Caco-2 (cell line): ENCODE results near the gene FAM43A. TPM values are rescaled to one million over a fixed set of nuclear protein-coding genes. Genes with fewer than 3 reads are reported as not detected.

Experiments used
- BruUV-seq: library from RNA; stranded (reverse); fragments of 400-500 nt; replicated peaks from 2 replicates; lab custom pipeline; 2021; lab: Mats Ljungman, UMichigan
- CTCF ChIA-PET: fragments of 300-600 bp; sonication (Branson Sonifier 250); formaldehyde crosslinking; loops from one replicate; lab custom pipeline; 2022; ENCODE audit warnings: antibody characterized with exemption; lab: Charles Lee
- POLR2A ChIA-PET: fragments of 300-600 bp; sonication (Branson Sonifier 250); formaldehyde crosslinking; loops from one replicate; lab custom pipeline; 2022; ENCODE audit warnings: antibody characterized with exemption; lab: Charles Lee
- DNase-seq, 2 experiments: peaks; one replicate each; pipeline versions ENCODE4 v3.0.0 to v3.0.0-alpha.2; 2020 to 2022
- H3K27me3 ChIP-seq: replicated peaks from 2 replicates; pipeline ENCODE4 v1.6.0; 2011; ENCODE audit warnings: low read length; ENCODE audit not compliant: control insufficient read depth, insufficient read depth
- H3K36me3 ChIP-seq: 2 replicates; pipeline ENCODE4 v1.5.1; 2011; ENCODE audit warnings: low read length; ENCODE audit not compliant: control insufficient read depth, insufficient read depth
- H3K4me1 ChIP-seq: fragments of 250-450 bp; sonication (Bioruptor Pico); 2 replicates; pipeline ENCODE4 v1.5.1; 2020; ENCODE audit warnings: mild to moderate bottlenecking
- H3K4me3 ChIP-seq: 2 replicates; pipeline ENCODE4 v1.5.1; 2011; ENCODE audit warnings: low read depth, mild to moderate bottlenecking, control low read depth, low read length
- H3K9me3 ChIP-seq: fragments of 250-450 bp; sonication (Bioruptor Pico); 2 replicates; pipeline ENCODE4 v1.5.1; 2020; ENCODE audit warnings: mild to moderate bottlenecking, moderate library complexity
- H3K27ac Mint-ChIP-seq: one replicate; pipeline ENCODE4 v1.8.0; 2022; ENCODE audit warnings: mixed read lengths; ENCODE audit not compliant: unreplicated experiment
- H3K27me3 Mint-ChIP-seq: one replicate; pipeline ENCODE4 v1.8.0; 2022; ENCODE audit warnings: mixed read lengths; ENCODE audit not compliant: insufficient read depth, unreplicated experiment
- H3K36me3 Mint-ChIP-seq: one replicate; pipeline ENCODE4 v1.8.0; 2022; ENCODE audit warnings: mild to moderate bottlenecking, mixed read lengths; ENCODE audit not compliant: insufficient read depth, unreplicated experiment
- H3K4me1 Mint-ChIP-seq: one replicate; pipeline ENCODE4 v1.8.0; 2022; ENCODE audit warnings: low read depth, mixed read lengths; ENCODE audit not compliant: unreplicated experiment
- H3K4me3 Mint-ChIP-seq: one replicate; pipeline ENCODE4 v1.8.0; 2022; ENCODE audit warnings: mild to moderate bottlenecking, moderate library complexity, mixed read lengths; ENCODE audit not compliant: unreplicated experiment
- H3K9me3 Mint-ChIP-seq: one replicate; pipeline ENCODE4 v1.8.0; 2022; ENCODE audit warnings: mixed read lengths; ENCODE audit not compliant: unreplicated experiment
- CTCF ChIP-seq, 2 experiments: fragments of 200-600 bp in 1 of 2; IDR thresholded peaks; 1 replicate in 1 of 2; 2 replicates in 1 of 2; pipeline versions ENCODE4 v1.5.1 to v1.8.0; 2011 to 2022; ENCODE audit warnings: antibody characterized with exemption in 1 of 2, control low read depth in 1 of 2, inconsistent platforms in 1 of 2, low read depth in 1 of 2, low read length in 1 of 2, mild to moderate bottlenecking in 1 of 2, moderate library complexity in 1 of 2; ENCODE audit not compliant: insufficient read depth in 1 of 2, severe bottlenecking in 1 of 2, unreplicated experiment in 1 of 2
- intact Hi-C: fragments of 100-400 bp; cut with micrococcal nuclease; formaldehyde crosslinking; loops from one replicate; pipeline ENCODE4 v1.10.0; 2022; ENCODE audit not compliant: unreplicated experiment
- total RNA-seq: library from RNA; stranded (reverse); gene quantifications from 2 replicates; pipeline ENCODE4 v1.2.3, GENCODE V29; 2022

FAM43A gene
- total RNA-seq, 1 experiment from 2014 or later: 3.5 TPM

DNA sequence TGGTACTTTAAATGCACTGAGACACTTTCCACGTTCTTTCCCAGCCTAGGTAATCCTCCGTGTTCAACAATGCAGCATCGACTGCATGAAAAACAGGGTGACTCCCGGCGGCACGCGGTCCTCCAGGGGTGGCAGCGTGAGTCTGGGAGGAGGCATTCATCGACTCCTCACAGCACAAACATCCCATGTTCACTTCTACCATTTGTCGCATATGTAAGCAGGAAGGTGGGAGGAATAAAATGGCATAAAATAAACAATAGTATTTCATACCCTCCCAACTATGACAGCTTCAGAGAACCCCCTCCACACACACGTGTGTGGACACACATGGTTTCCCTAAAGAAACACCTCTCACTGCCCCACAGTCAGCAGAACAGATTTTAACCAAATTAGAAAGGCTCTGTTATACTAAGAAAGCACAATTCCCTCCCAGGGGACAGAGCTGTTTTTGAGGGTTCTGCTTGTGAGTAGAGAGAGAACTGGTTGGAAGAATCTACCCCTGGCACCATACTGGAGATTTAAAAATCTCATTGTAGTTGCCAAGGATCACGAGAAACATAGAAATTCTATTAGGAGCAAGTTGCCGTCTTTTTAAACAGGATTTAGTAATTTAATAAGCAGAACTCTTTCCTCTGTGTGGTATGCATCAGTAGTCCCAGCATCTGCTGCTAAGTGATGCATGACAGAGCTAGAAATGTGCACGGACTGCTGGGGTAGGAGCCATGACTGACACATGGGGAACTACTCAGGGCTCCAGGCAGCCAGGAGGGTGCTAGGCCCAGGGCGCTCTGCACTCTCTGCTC is 6.0 kb downstream of the FAM43A start:
- DNase-seq: no peak
- ChIA-PET POLR2A (no interaction called here), CTCF (no interaction called here)
- TF ChIP-seq CTCF (IDR thresholded peaks at IDR 0.05; ENCODE audit: insufficient read depth in 1 of 2, low read depth in 1 of 2, low read length in 1 of 2, severe bottlenecking in 1 of 2, unreplicated experiment in 1 of 2): no peak
- Mint-ChIP-seq H3K4me3 (no peak overlapping the region), H3K36me3 (no peaks in the 10 kb centered on the region), H3K27ac (no peak overlapping the region), H3K4me1 (peaks cover 20% of the 10 kb centered on the region), H3K9me3 (peaks cover 9% of the 10 kb centered on the region), H3K27me3 (no peaks in the 10 kb centered on the region)
- BruUV-seq: no TSS peak
- no peak overlapping the region for H3K4me3 ChIP-seq
- H3K4me1 ChIP-seq: no peaks in the 10 kb centered on the region; the same call in 1 of the 2 replicates
- H3K9me3 ChIP-seq: no peaks in the 10 kb centered on the region
- intact Hi-C loops: no loop called here
- no peaks in the 10 kb centered on the region for H3K36me3 ChIP-seq
- no peaks in the 10 kb centered on the region for H3K27me3 ChIP-seq

GRCh38 chr3:194696702-194697101 is 11.0 kb downstream of the FAM43A start:
- ChIA-PET POLR2A (no interaction called here), CTCF (no interaction called here)
- Histone ChIP-seq H3K27me3 (no peaks in the 10 kb centered on the region), H3K4me3 (no peak overlapping the region), H3K4me1 (no peaks in the 10 kb centered on the region), H3K36me3 (no peaks in the 10 kb centered on the region), H3K9me3 (no peaks in the 10 kb centered on the region)
- TF ChIP-seq CTCF (IDR thresholded peaks at IDR 0.05; ENCODE audit: insufficient read depth in 1 of 2, low read depth in 1 of 2, low read length in 1 of 2, severe bottlenecking in 1 of 2, unreplicated experiment in 1 of 2): no peak
- Mint-ChIP-seq H3K27me3 (no peaks in the 10 kb centered on the region), H3K27ac (no peak overlapping the region), H3K4me3 (no peak overlapping the region), H3K4me1 (peaks cover 14% of the 10 kb centered on the region), H3K9me3 (peaks cover 9% of the 10 kb centered on the region), H3K36me3 (no peaks in the 10 kb centered on the region)
- intact Hi-C loops: no loop called here
- DNase-seq: no peak
- BruUV-seq: no TSS peak

DNA sequence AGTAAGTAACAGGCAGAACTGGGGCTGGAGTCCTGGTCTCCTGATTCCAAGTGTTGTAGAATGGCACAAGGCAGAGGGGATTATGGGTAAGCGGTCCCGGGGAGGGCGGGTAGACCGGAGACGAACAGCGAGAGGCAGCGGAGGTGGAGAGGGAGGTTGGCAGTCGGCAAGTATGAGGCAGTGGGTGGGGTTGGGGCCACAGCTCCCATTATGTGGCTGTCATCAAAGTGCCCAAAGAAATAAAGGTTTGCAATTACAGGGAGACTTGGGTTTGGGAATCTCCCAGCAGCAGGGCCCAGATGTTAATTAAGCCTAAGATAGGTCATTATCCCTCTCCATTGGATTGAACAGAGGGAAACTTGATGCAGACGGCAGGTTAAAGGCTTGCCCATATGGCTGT is 16.9 kb downstream of the FAM43A start:
- H3K4me3 ChIP-seq: no peak overlapping the region
- ChIA-PET POLR2A (no interaction called here), CTCF (no interaction called here)
- H3K36me3 ChIP-seq: no peaks in the 10 kb centered on the region
- intact Hi-C loops: no loop called here
- Mint-ChIP-seq H3K36me3 (no peaks in the 10 kb centered on the region), H3K4me1 (peaks cover 19% of the 10 kb centered on the region), H3K9me3 (no peaks in the 10 kb centered on the region), H3K27ac (no peak overlapping the region), H3K4me3 (no peak overlapping the region), H3K27me3 (no peaks in the 10 kb centered on the region)
- no TSS peak for BruUV-seq
- no peaks in the 10 kb centered on the region for H3K9me3 ChIP-seq
- TF ChIP-seq CTCF (IDR thresholded peaks at IDR 0.05; ENCODE audit: insufficient read depth in 1 of 2, low read depth in 1 of 2, low read length in 1 of 2, severe bottlenecking in 1 of 2, unreplicated experiment in 1 of 2): no peak
- no peak for DNase-seq
- H3K4me1 ChIP-seq: no peaks in the 10 kb centered on the region
- no peaks in the 10 kb centered on the region for H3K27me3 ChIP-seq
